Endothelial cell of umbilical vein (primary cell): ENCODE measurements around the gene DARS1. TPM values are rescaled to one million over a fixed set of nuclear protein-coding genes. Genes with fewer than 3 reads are reported as not detected.
"Not testable (repeated sequence)": the region's sequence is repeated elsewhere in the genome, so short reads cannot be mapped to it uniquely, and the experiment has no call there.

Source experiments
- BruUV-seq: library from RNA; stranded (reverse); fragments of 400-500 nt; replicated peaks from 2 replicates; lab custom pipeline; 2021; lab: Mats Ljungman, UMichigan
- CTCF ChIA-PET: fragments of 300-600, 350-600 bp; sonication (Branson Sonifier 250); formaldehyde crosslinking; loops from one replicate; lab custom pipeline; 2021; ENCODE audit warnings: antibody characterized with exemption, inconsistent platforms; lab: Charles Lee
- POLR2A ChIA-PET: fragments of 300-600, 350-600 bp; sonication (Branson Sonifier 250); formaldehyde crosslinking; loops from one replicate; lab custom pipeline; 2021; ENCODE audit warnings: antibody characterized with exemption, inconsistent platforms; lab: Charles Lee
- DNase-seq: peaks from one replicate; pipeline ENCODE4 v3.0.0-alpha.2; 2011; ENCODE audit warnings: low read depth, low spot score
- FAIRE-seq: peaks from 2 replicates; lab custom pipeline; 2011; peaks lifted over from hg19 to GRCh38; lab: Jason Lieb, UNC
- H2AFZ ChIP-seq: 2 replicates; pipeline ENCODE4 v1.6.0; 2012; ENCODE audit warnings: low read depth, low read length, control low read depth, inconsistent platforms
- H3K27ac ChIP-seq: 2 replicates; pipeline ENCODE4 v1.5.1; 2011; ENCODE audit warnings: low read depth, mild to moderate bottlenecking, control low read depth, low read length, moderate library complexity; ENCODE audit not compliant: insufficient read depth
- H3K27me3 ChIP-seq, 2 experiments: 2 replicates each; pipeline versions ENCODE4 v1.6.0 to v1.6.1; 2011; ENCODE audit warnings: low read length in 2 of 2, mixed read lengths in 1 of 2; ENCODE audit not compliant: control insufficient read depth in 2 of 2, insufficient read depth in 2 of 2
- H3K36me3 ChIP-seq, 2 experiments: 2 replicates in 1 of 2; 3 replicates in 1 of 2; pipeline ENCODE4 v1.5.1; 2011; ENCODE audit warnings: low read length in 2 of 2, mild to moderate bottlenecking in 1 of 2, moderate library complexity in 1 of 2; ENCODE audit not compliant: control insufficient read depth in 2 of 2, insufficient read depth in 2 of 2; ENCODE audit errors: extremely low read depth in 1 of 2
- H3K4me1 ChIP-seq: 3 replicates; pipeline ENCODE4 v1.5.1; 2011; ENCODE audit warnings: mild to moderate bottlenecking, low read length; ENCODE audit not compliant: control insufficient read depth, insufficient read depth; ENCODE audit errors: extremely low read depth
- H3K4me2 ChIP-seq: 2 replicates; pipeline ENCODE4 v1.6.1; 2011; ENCODE audit warnings: low read length, control low read depth, mixed read lengths; ENCODE audit not compliant: insufficient read depth
- H3K4me3 ChIP-seq, 3 experiments: fragments of 200-600 bp in 1 of 3; sonication (generic), shearing (Covaris generic) in 1 of 3; replicated peaks in 1 of 3; 2 replicates each; pipeline ENCODE4 v1.5.1; 2011 to 2016; ENCODE audit warnings: control low read depth in 3 of 3, low read length in 3 of 3, mild to moderate bottlenecking in 2 of 3, inconsistent platforms in 1 of 3, low read depth in 1 of 3, moderate library complexity in 1 of 3; ENCODE audit not compliant: insufficient read depth in 1 of 3
- H3K79me2 ChIP-seq: 2 replicates; pipeline ENCODE4 v1.6.0; 2012; ENCODE audit warnings: low read length, inconsistent platforms; ENCODE audit not compliant: control insufficient read depth, insufficient read depth
- H3K9ac ChIP-seq: replicated peaks from 2 replicates; pipeline ENCODE3; 2011; ENCODE audit warnings: low read length, control low read depth; ENCODE audit not compliant: insufficient read depth; ENCODE audit errors: extremely low read depth
- H3K9me1 ChIP-seq: replicated peaks from 3 replicates; pipeline ENCODE4 v1.6.0; 2011; ENCODE audit warnings: mild to moderate bottlenecking, low read length; ENCODE audit not compliant: control insufficient read depth, insufficient read depth; ENCODE audit errors: extremely low read depth
- H3K9me3 ChIP-seq: replicated peaks from 2 replicates; pipeline ENCODE4 v1.5.1; 2012; ENCODE audit warnings: low read length, inconsistent platforms; ENCODE audit not compliant: control insufficient read depth, insufficient read depth
- H4K20me1 ChIP-seq: replicated peaks from 2 replicates; pipeline ENCODE3; 2011; ENCODE audit warnings: mild to moderate bottlenecking, low read length; ENCODE audit not compliant: control insufficient read depth, insufficient read depth; ENCODE audit errors: extremely low read depth
- GATA2 ChIP-seq: IDR thresholded peaks from 2 replicates; pipeline ENCODE4 v1.7.0; 2011; ENCODE audit warnings: low read depth, mild to moderate bottlenecking, moderate library complexity, mixed read lengths, low read length; ENCODE audit not compliant: insufficient read length, insufficient read depth
- MYC ChIP-seq: IDR thresholded peaks from one replicate; pipeline ENCODE4 v1.6.1; 2011; ENCODE audit warnings: mild to moderate bottlenecking, low read depth, low read length
- POLR2A ChIP-seq: IDR thresholded peaks from 2 replicates; pipeline ENCODE4 v1.6.1; 2012; ENCODE audit warnings: low read depth, mild to moderate bottlenecking, control low read depth, low read length
- POLR2AphosphoS5 ChIP-seq: IDR thresholded peaks from 2 replicates; pipeline ENCODE4 v1.6.1; 2012; ENCODE audit warnings: low read depth, mild to moderate bottlenecking, control low read depth, low read length, moderate library complexity; ENCODE audit not compliant: insufficient read depth
- dilution Hi-C: fragments of 300-500 bp; cut with MboI; formaldehyde crosslinking; loops from one replicate; pipeline ENCODE4 v1.15.0; 2019; ENCODE audit warnings: low sequenced_read_pairs; ENCODE audit not compliant: extremely low pct_ligation_motif_present
- intact Hi-C: fragments of 100-400 bp; cut with micrococcal nuclease; formaldehyde crosslinking; loops from one replicate; pipeline ENCODE4 v1.10.0; 2022
- polyA plus RNA-seq, 4 experiments: library from polyadenylated mRNA; depleted of rRNA in 3 of 4; stranded (reverse) in 3 of 4; unstranded in 1 of 4; fragments of >200 nt; gene quantifications; 2 replicates each; pipeline versions ENCODE4 v1.2.1 to v1.2.3, GENCODE V29; 2011 to 2012; ENCODE audit warnings: missing spikeins in 1 of 4
- total RNA-seq: library from RNA; stranded (reverse); gene quantifications from 2 replicates; pipeline ENCODE4 v1.2.3, GENCODE V29; 2021
- TF ChIP-seq, protein P1 (sequence below), 2 donors: IDR thresholded peaks; 1 replicate in 1 of 2; 2 replicates in 1 of 2; pipeline ENCODE4 v1.5.1; 2011; ENCODE audit warnings: low read length in 2 of 2, mild to moderate bottlenecking in 2 of 2, moderate library complexity in 2 of 2, control low read depth in 1 of 2, inconsistent platforms in 1 of 2, low read depth in 1 of 2; ENCODE audit not compliant: insufficient read depth in 1 of 2; ENCODE audit errors: extremely low read depth in 1 of 2

Gene DARS1
- total and polyA plus RNA-seq, 2 donors (not counting 3 experiments of a cell fraction or from before 2014, with no cell fraction given): 20.9 to 41.5 TPM

DNA sequence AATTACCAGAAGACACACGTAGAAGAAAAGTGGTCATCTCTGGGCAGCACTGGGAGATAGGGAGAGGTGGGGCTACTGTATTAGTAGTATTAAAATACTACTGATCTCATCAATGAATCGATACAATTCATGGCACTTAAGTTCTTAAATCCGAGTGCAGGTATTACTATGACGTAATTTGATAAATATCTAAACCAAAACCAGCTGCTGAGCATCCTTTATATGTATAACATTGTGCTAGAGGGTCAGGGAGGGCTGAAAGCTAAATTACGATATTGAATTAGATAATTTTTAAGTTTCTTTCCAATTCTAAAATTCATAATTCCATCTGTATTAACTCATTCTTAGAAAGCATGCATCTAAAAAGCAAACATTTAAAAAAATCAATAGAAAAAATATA lies 25.3 kb downstream of the DARS1 start:
- intact Hi-C loops: no loop called here
- DNase-seq (no peak), FAIRE-seq (no peak)
- dilution Hi-C loops: no loop called here
- Histone ChIP-seq H3K27me3 (no peaks in the 10 kb centered on the region), H2AFZ (no peak overlapping the region), H3K36me3 (no peaks in the 10 kb centered on the region), H4K20me1 (no peaks in the 10 kb centered on the region), H3K9me1 (no peaks in the 10 kb centered on the region), H3K9ac (no peak overlapping the region), H3K79me2 (peaks cover 5% of the 10 kb centered on the region), H3K4me3 (no peak overlapping the region), H3K4me2 (no peak overlapping the region), H3K9me3 (no peaks in the 10 kb centered on the region), H3K4me1 (peaks cover 6% of the 10 kb centered on the region), H3K27ac (no peak overlapping the region)
- TF ChIP-seq MYC (no peak), POLR2A (no peak), POLR2AphosphoS5 (no peak), GATA2 (no peak)
- TF ChIP-seq, protein P1, sequence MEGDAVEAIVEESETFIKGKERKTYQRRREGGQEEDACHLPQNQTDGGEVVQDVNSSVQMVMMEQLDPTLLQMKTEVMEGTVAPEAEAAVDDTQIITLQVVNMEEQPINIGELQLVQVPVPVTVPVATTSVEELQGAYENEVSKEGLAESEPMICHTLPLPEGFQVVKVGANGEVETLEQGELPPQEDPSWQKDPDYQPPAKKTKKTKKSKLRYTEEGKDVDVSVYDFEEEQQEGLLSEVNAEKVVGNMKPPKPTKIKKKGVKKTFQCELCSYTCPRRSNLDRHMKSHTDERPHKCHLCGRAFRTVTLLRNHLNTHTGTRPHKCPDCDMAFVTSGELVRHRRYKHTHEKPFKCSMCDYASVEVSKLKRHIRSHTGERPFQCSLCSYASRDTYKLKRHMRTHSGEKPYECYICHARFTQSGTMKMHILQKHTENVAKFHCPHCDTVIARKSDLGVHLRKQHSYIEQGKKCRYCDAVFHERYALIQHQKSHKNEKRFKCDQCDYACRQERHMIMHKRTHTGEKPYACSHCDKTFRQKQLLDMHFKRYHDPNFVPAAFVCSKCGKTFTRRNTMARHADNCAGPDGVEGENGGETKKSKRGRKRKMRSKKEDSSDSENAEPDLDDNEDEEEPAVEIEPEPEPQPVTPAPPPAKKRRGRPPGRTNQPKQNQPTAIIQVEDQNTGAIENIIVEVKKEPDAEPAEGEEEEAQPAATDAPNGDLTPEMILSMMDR (IDR thresholded peaks at IDR 0.05; ENCODE audit: extremely low read depth in 1 of 2, insufficient read depth in 1 of 2, low read depth in 1 of 2, low read length in 2 of 2): no peak
- CTCF ChIA-PET: interaction anchor here (0.6 to 1.2 kb wide), 2 partner anchors 28 to 46 kb away, joined by 3 to 4 read pairs; no protein-coding TSS in a partner anchor
- BruUV-seq: no TSS peak
- POLR2A ChIA-PET: no interaction called here

DNA sequence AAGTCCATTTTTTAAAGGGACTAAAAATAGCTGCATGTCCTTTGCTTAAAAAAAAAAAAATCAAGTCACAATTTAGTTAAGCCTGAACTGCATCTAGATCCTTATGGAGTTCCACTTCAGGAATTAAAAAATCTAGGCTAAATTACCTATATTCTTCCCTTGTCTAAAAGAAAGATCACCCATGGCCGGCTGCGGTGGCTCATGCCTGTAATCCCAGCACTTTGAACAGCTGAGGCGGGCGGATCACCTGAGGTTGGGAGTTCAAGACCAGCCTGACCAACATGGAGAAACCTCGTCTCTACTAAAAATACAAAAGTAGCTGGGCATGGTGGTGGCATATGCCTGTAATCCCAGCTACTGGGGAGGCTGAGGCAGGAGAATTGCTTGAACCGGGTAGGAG lies 26.5 kb downstream of the DARS1 start:
- H3K9me1 ChIP-seq, H3K4me1 ChIP-seq, intact Hi-C loops, H3K27me3 ChIP-seq, FAIRE-seq, H3K9ac ChIP-seq, H3K9me3 ChIP-seq, H4K20me1 ChIP-seq, H3K27ac ChIP-seq, DNase-seq, H3K79me2 ChIP-seq, BruUV-seq, H2AFZ ChIP-seq, dilution Hi-C loops, H3K4me3 ChIP-seq, H3K4me2 ChIP-seq, POLR2A ChIA-PET, H3K36me3 ChIP-seq: not testable (repeated sequence)
- CTCF ChIA-PET: interaction anchor here (1.3 kb wide), 1 partner anchor 12 kb away, joined by 4 read pairs; no protein-coding TSS in a partner anchor
